Activated CD4-positive, alpha-beta T cell treated with anti-CD3 and anti-CD28 coated beads for 1 hour (primary cell): ENCODE data around the gene PIK3R5.

Experiments used
- DNase-seq: peaks from one replicate; pipeline ENCODE4 v3.0.0-alpha.2; 2020

PIK3R5 gene

GRCh38 chr17:8893621-8894201, 71.8 kb downstream of the PIK3R5 start:
- DNase-seq, result no peak

- DNase-seq, result no peak
These were observed 72.4 kb downstream of the PIK3R5 start for GRCh38 chr17:8893059-8893458.

GRCh38 chr17:8892338-8892690, 73.2 kb downstream of the PIK3R5 start:
- DNase-seq, result no peak

- DNase-seq, result no peak
These were observed 74.8 kb downstream of the PIK3R5 start for GRCh38 chr17:8890671-8891070.

- DNase-seq, result no peak
These were observed 75.9 kb downstream of the PIK3R5 start for GRCh38 chr17:8889458-8890210.

GRCh38 chr17:8888704-8889302, 76.7 kb downstream of the PIK3R5 start:
- DNase-seq, result no peak

- no peak for DNase-seq
These were observed 77.4 kb downstream of the PIK3R5 start for GRCh38 chr17:8887834-8888703.

- no peak for DNase-seq
These were observed 78.2 kb downstream of the PIK3R5 start for GRCh38 chr17:8887301-8887700.

GRCh38 chr17:8885967-8886684, 79.4 kb downstream of the PIK3R5 start:
- DNase-seq, result no peak

- peak; percentile 38 for DNase-seq
These were observed 80.1 kb downstream of the PIK3R5 start for GRCh38 chr17:8885163-8885966.

- no peak for DNase-seq
These were observed 81.0 kb downstream of the PIK3R5 start for GRCh38 chr17:8884336-8884990.

GRCh38 chr17:8883353-8883752, 82.2 kb downstream of the PIK3R5 start:
- no peak for DNase-seq

- DNase-seq, result no peak
These were observed 83.9 kb downstream of the PIK3R5 start for GRCh38 chr17:8881606-8882005.

- DNase-seq, result no peak
These were observed 85.0 kb downstream of the PIK3R5 start for GRCh38 chr17:8880466-8880865.

GRCh38 chr17:8879410-8879809, 86.1 kb downstream of the PIK3R5 start:
- DNase-seq, result no peak

- DNase-seq, result no peak
These were observed 87.5 kb downstream of the PIK3R5 start for GRCh38 chr17:8877984-8878383.

- no peak for DNase-seq
These were observed 89.5 kb downstream of the PIK3R5 start for GRCh38 chr17:8875957-8876356.

- no peak for DNase-seq
These were observed 90.1 kb downstream of the PIK3R5 start for GRCh38 chr17:8875436-8875835.

- no peak for DNase-seq
These were observed 91.4 kb downstream of the PIK3R5 start for GRCh38 chr17:8873801-8874715.
